ENCODE data around the gene MCRIP2.
"Not testable (repeated sequence)": the region's sequence is repeated elsewhere in the genome, so short reads cannot be mapped to it uniquely, and the experiment has no call there.

GRCh38 chr16:691242-691641 lies 49.6 kb downstream of the MCRIP2 start:
- TF ChIP-seq EP300, CTCF (IDR thresholded peaks at IDR 0.05): not testable (repeated sequence)

Data from sigmoid colon (tissue), 4 donors.